NB4 (cell line): Measurements from ENCODE around the gene SV2C.

Source experiments
- POLR2A ChIP-seq: IDR thresholded peaks from 2 replicates; pipeline ENCODE4 v1.6.1; 2011; ENCODE audit warnings: mild to moderate bottlenecking; ENCODE audit not compliant: insufficient read length; ENCODE audit errors: extremely low read depth
- TF ChIP-seq, protein P1 (sequence below): IDR thresholded peaks from one replicate; pipeline ENCODE4 v1.5.1; 2012; ENCODE audit warnings: low read depth, low read length

DNA sequence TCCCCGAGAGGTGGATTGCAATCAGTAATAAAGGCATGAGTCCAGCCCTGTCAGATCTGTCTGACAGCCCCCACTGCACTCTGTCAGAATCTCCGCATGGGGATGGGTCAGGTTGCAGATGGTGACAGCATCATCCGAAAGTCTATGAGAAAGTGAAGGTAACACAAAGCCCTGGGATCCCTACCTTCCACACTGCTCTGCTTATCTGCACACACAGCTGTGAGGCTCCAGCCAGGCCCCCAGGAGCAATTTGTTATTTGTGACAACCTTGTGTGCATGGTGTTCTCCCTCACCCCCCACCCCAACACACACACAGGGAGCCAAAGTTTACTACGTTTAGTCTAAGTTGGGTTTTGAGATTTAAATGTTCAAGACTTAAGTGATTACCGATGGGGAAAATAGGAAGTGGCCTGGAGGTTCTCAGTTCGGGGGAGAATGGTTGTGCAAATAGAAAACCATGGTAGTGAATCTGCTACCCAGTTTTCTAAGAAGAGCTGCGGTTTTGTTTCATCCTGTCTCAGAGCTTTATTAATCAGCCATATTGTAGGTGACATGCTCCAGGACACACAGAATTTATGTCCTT, 92.7 kb downstream of the SV2C start:
- TF ChIP-seq, protein P1, sequence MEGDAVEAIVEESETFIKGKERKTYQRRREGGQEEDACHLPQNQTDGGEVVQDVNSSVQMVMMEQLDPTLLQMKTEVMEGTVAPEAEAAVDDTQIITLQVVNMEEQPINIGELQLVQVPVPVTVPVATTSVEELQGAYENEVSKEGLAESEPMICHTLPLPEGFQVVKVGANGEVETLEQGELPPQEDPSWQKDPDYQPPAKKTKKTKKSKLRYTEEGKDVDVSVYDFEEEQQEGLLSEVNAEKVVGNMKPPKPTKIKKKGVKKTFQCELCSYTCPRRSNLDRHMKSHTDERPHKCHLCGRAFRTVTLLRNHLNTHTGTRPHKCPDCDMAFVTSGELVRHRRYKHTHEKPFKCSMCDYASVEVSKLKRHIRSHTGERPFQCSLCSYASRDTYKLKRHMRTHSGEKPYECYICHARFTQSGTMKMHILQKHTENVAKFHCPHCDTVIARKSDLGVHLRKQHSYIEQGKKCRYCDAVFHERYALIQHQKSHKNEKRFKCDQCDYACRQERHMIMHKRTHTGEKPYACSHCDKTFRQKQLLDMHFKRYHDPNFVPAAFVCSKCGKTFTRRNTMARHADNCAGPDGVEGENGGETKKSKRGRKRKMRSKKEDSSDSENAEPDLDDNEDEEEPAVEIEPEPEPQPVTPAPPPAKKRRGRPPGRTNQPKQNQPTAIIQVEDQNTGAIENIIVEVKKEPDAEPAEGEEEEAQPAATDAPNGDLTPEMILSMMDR: no peak
- TF ChIP-seq POLR2A: no peak
